Activated CD4-positive, alpha-beta T cell treated with anti-CD3 and anti-CD28 coated beads for 4 hours (primary cell): ENCODE data around the gene GRK2.

Source experiments
- DNase-seq, 2 donors: peaks; one replicate each; pipeline ENCODE4 v3.0.0-alpha.2; 2020

Gene GRK2

GRCh38 chr11:67301313-67301921, 35.1 kb downstream of the GRK2 start:
- no peak for DNase-seq

DNA sequence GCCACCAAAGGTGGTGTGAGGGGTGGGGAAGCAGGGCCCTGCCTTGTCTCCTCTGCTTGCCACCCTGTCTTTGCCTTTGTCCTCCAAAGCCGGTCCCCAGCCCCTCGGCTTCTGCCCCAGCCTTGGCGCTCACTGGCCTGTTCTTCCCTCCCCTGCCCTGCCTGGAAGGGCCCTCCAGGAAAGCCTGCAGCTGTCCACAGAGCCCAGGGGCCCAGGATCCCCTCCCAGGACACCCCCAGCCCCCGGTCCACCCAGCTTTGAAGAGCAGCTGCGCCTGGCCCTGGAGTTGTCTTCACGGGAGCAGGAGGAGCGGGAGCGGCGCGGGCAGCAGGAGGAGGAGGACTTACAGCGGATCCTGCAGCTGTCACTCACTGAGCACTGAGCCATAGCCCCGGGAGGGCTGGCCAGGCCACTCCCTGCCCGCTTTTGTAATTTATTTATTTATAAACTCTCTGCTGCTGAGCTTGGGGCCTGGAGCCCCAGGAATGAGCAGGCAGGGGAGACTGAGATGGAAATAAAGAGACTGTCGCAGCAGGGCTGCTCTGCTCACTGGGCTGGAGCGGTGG, 35.8 kb downstream of the GRK2 start:
- no peak for DNase-seq

DNA sequence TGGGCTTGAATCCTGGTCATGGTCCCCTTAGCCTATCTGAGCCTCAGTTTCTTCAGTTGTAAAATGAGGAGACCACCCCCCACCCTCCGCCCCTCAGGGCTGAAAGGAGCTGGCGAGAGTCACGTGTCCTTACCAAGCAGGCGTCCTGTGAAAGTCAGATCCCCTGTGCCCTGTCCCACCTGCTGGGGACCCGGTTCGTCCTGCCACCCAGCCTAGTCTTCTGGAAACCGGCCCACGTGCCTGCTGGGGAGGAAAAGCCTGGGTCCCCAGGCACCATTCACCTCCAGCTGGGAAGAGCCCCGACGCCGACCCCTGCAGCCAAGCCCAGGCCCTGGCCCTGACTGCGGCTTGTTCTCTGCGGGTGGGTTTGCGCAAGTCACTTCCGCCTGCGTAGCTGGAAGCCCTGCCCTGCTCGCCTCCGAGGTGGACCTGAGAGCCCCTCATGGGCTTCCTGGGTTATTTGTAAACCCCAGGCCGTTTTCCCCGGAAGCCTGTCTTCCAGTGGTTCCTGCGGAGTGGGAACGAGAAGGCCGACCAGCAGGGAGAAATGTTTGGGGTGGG, 36.4 kb downstream of the GRK2 start:
- DNase-seq: no peak

- peak in 1 of 2 donors; percentile 38 for DNase-seq
Observed at GRCh38 chr11:67303132-67303834, 37.0 kb downstream of the GRK2 start, which contains the start of gene SSH3. SSH3 (plus strand) TSS chr11:67303530; CDS start chr11:67303626, 96 bp downstream.

GRCh38 chr11:67303835-67304411, 37.6 kb downstream of the GRK2 start:
- DNase-seq: no peak

- DNase-seq: no peak
Observed at GRCh38 chr11:67304511-67305113, 38.3 kb downstream of the GRK2 start.

GRCh38 chr11:67306769-67307544, 40.7 kb downstream of the GRK2 start:
- no peak for DNase-seq

DNA sequence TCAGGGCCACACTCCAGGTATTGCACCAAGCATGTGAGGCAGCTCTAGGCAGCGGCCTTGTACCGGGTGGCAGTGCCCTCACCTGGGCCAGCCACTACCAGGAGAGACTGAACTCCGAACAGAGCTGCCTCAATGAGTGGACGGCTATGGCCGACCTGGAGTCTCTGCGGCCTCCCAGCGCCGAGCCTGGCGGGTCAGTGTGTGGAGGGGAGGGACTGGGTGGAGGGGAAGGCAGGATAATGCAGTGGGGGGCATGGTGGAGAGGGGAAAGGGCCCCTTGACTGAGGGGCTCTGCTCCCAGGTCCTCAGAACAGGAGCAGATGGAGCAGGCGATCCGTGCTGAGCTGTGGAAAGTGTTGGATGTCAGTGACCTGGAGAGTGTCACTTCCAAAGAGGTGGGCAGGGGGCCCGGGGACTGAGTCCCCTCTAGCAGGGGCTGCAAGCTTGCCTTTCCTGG, 41.3 kb downstream of the GRK2 start:
- no peak for DNase-seq

DNA sequence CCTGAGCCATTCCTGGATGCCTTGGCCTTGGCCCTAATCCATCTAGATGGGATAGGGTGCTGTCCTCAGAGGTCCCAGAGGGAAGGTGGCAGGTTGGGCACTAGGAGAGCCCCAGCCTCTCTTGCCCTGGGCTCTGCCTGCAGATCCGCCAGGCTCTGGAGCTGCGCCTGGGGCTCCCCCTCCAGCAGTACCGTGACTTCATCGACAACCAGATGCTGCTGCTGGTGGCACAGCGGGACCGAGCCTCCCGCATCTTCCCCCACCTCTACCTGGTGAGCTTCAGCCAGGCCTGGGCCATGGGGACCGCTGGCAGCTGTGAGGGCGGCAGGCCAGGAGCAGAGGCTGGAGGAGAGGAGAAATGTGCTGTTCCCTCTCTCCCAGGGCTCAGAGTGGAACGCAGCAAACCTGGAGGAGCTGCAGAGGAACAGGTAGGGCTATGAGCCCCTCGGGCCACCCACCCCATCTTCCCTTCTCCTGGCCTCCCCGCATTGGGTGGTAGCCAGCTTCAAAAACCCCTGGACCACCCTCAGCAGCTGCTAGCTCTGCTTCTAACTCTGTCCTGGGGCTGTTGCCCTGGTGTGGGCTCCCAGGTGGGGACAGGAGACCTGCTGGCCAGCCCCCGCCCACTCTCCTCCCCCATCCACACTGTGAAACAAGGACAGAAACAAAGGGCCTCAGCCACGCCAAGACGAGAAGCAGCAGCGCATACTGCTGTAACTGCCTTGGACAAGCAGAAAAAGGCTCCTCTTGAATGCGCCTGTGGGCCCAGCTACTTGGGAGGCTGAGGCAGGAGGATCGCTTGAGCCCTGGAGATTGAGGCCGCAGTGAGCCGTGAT, 42.0 kb downstream of the GRK2 start:
- no peak for DNase-seq

DNA sequence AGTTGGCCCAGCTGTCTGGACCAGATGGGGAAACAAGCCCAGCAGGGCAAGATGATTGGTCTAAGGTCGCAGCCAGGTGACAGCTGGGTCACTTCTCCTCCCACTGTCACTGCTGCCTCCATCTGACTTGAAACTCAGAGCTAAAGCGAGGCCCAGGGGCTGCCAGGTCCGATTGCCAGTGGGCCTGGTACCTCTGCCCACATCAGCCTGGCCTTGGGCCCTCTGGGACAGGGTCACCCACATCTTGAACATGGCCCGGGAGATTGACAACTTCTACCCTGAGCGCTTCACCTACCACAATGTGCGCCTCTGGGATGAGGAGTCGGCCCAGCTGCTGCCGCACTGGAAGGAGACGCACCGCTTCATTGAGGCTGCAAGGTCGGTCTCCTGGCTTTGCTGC, 42.9 kb downstream of the GRK2 start:
- no peak for DNase-seq

DNA sequence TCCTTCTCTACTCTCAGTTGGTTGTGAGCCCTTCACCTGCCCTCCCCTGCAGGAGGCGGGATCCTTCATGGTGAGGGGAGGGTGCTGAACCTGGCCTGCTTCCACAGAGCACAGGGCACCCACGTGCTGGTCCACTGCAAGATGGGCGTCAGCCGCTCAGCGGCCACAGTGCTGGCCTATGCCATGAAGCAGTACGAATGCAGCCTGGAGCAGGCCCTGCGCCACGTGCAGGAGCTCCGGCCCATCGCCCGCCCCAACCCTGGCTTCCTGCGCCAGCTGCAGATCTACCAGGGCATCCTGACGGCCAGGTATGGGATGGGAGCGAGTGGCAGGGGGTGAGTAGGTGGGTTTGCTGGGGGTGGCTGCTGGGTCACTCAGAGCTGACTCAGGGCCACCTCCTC, 43.4 kb downstream of the GRK2 start:
- DNase-seq: no peak

DNA sequence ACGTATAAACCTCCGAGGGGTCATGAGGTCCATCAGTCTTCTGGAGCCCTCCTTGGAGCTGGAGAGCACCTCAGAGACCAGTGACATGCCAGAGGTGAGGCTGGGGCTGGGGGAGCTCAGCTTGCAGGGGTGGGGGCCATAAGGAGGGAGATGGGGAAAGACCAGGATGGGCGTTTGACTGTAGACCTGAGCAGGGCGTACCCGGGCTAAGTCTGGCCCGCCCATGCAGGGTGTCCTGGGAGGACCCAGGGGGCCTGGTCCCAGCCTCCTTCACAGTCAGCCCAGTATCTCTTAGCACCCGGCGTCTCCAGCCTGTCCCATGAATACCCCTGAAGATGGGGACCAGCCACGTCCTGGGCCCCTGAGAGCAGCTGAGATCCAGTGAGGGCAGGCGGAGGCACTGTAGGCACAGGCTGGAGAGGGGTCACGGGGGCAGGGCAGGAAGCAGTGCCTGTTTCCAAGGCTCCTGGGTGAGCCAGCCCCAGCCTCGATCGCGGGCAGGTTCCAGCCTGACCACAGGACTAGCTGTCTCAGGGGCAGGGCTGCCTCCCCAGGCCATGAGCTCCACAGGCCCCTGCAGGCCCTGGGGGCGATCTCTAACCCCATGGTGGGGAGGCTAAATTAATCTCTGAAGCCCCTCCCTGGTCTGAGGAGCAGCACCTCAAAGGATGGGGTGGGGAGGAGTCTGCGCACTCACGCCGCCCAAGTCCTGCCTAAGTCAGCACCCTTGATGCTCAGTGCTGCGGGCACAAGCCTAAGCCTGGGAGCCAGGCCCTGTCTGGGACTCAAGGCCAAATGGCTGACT, 44.2 kb downstream of the GRK2 start:
- no peak for DNase-seq

GRCh38 chr11:67311051-67311555, 44.8 kb downstream of the GRK2 start:
- no peak for DNase-seq

GRCh38 chr11:67311556-67312082, 45.3 kb downstream of the GRK2 start:
- DNase-seq: no peak

- DNase-seq: peak; percentile 66 to 71
Observed at GRCh38 chr11:67312187-67313021, 46.1 kb downstream of the GRK2 start.

DNA sequence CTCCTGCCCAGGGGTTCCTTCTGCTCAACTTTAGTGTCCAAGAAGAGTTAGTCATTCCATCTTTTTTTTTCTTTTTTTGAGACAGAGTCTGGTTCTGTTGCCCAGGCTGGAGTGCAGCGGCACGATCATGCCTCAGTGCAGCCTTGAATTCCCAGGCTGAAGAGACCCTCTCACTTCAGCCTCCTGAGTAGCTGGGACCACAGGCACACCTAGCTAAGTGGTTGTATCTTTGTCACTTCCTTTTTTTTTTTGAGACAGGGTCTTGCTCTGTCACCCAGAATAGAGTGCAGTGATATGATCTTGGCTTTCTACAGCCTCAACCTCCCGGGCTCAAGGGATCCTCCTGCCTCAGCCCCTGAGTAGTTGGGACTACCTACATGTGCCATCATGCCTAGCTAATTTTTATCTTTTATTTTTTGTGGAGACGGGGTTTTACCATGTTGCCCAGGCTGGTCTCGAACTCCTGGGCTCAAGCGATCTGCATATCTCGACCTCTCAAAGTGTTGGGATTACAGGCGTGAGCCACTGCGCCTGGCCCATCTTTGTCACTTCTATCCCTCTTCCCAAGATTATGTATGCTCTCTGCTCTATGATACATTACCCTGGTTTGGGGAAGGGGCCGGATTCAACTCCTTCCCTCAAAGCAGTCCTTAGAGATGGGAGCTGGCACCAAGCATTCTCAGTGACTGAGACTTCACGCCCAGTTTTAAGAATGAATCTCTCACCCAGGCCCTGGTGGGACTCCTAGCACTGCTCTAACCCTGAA, 47.0 kb downstream of the GRK2 start:
- no peak for DNase-seq

- DNase-seq: no peak
Observed at GRCh38 chr11:67314218-67314617, 47.9 kb downstream of the GRK2 start.

DNA sequence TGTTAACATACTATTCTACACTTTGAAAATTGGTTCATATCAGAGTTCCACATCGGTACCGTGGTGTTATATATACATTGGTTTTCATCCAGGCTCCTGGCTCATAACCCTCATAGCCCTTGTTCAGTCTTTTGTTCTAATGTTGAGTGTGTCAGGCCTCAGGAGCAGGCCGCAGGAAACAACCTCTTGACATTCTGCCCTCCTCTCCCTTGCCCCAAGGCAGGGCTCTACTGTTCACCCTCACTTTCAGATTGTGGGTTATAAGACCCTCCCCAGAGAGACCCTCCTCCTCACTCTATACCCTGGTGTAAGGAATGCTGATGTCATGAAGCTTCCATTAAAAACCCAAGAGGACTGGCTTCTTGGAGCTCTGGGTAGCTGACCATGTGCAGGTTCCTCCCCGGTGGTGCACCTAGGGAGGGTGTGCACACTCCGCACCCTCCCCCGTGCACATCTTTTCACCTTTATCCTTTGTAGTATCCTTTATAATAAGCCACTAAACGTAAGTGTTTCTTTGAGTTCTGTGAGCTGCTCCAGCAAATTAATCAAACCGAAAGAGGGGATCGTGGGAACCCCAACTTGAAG, 49.1 kb downstream of the GRK2 start:
- no peak for DNase-seq
